ENCODE measurements around the gene ADAM12.

Gene ADAM12

GRCh38 chr10:126288547-126289493, 99.5 kb downstream of the ADAM12 start:
- Histone ChIP-seq H3K9me3 (ENCODE audit: control insufficient read depth, insufficient read depth, low read depth, low read length) (no peaks in the 10 kb centered on the region), H3K36me3 (ENCODE audit: control insufficient read depth in 2 of 2, insufficient read depth in 1 of 2, low read length in 2 of 2) (no peaks in the 10 kb centered on the region), H3K27ac (ENCODE audit: extremely low read depth, low read depth, low read length) (no peak overlapping the region), H3K4me3 (ENCODE audit: low read depth, low read length) (no peak overlapping the region), H3K4me1 (ENCODE audit: control insufficient read depth, insufficient read depth, low read length) (no peaks in the 10 kb centered on the region)
- ChIA-PET CTCF (no interaction called here), POLR2A (no interaction called here)
- no peak for TF ChIP-seq ZNF654 (tag by site-specific recombination; IDR thresholded peaks at IDR 0.05; ENCODE audit: low read depth)
- TF ChIP-seq ZNF2 (tag by site-specific recombination; IDR thresholded peaks at IDR 0.05) = no peak

GRCh38 chr10:126286256-126286780, 102.0 kb downstream of the ADAM12 start:
- POLR2A ChIA-PET = no interaction called here
- CTCF ChIA-PET = no interaction called here
- no peak for TF ChIP-seq MYNN (tag by site-specific recombination; IDR thresholded peaks at IDR 0.05; ENCODE audit: borderline replicate concordance)

GRCh38 chr10:126283307-126283706, 105.0 kb downstream of the ADAM12 start:
- ChIA-PET CTCF (no interaction called here), POLR2A (no interaction called here)
- no peak overlapping the region for H3K4me3 ChIP-seq (ENCODE audit: low read depth, low read length)
- no peak for TF ChIP-seq ZNF777 (tag by site-specific recombination; IDR thresholded peaks at IDR 0.05; ENCODE audit: borderline replicate concordance)
- no peak for TF ChIP-seq MZF1 (tag by site-specific recombination; IDR thresholded peaks at IDR 0.05; ENCODE audit: borderline replicate concordance)
- TF ChIP-seq ZNF473 (tag by site-specific recombination; IDR thresholded peaks at IDR 0.05) = no peak
- no peak for TF ChIP-seq GLIS2 (tag by site-specific recombination; IDR thresholded peaks at IDR 0.05)
- TF ChIP-seq ZBTB49 (tag by site-specific recombination; IDR thresholded peaks at IDR 0.05; ENCODE audit: low read depth) = no peak
- no peak for TF ChIP-seq ZNF404 (tag by site-specific recombination; IDR thresholded peaks at IDR 0.05)
- no peak for TF ChIP-seq OSR2 (tag by site-specific recombination; IDR thresholded peaks at IDR 0.05)
- TF ChIP-seq ZNF140 (tag by site-specific recombination; IDR thresholded peaks at IDR 0.05) = no peak
- no peak for TF ChIP-seq GFI1B (tag by site-specific recombination; IDR thresholded peaks at IDR 0.05)
- H3K9me3 ChIP-seq (ENCODE audit: control insufficient read depth, insufficient read depth, low read depth, low read length) = no peaks in the 10 kb centered on the region
- H3K36me3 ChIP-seq (ENCODE audit: control insufficient read depth in 2 of 2, insufficient read depth in 1 of 2, low read length in 2 of 2) = no peaks in the 10 kb centered on the region
- H3K4me1 ChIP-seq (ENCODE audit: control insufficient read depth, insufficient read depth, low read length) = peaks cover 3% of the 10 kb centered on the region; the same call in 1 of the 2 replicates
- H3K27ac ChIP-seq (ENCODE audit: extremely low read depth, low read depth, low read length) = no peak overlapping the region

More at GRCh38 chr10:126286256-126286780, 102.0 kb downstream of the ADAM12 start:
- no peak overlapping the region for H3K27ac ChIP-seq (ENCODE audit: extremely low read depth, low read depth, low read length)
- no peak overlapping the region for H3K4me3 ChIP-seq (ENCODE audit: low read depth, low read length)
- no peaks in the 10 kb centered on the region for H3K4me1 ChIP-seq (ENCODE audit: control insufficient read depth, insufficient read depth, low read length)
- no peaks in the 10 kb centered on the region for H3K36me3 ChIP-seq (ENCODE audit: control insufficient read depth in 2 of 2, insufficient read depth in 1 of 2, low read length in 2 of 2)
- H3K9me3 ChIP-seq (ENCODE audit: control insufficient read depth, insufficient read depth, low read depth, low read length) = no peaks in the 10 kb centered on the region

GRCh38 chr10:126278851-126279250, 109.4 kb downstream of the ADAM12 start:
- Histone ChIP-seq H3K4me1 (ENCODE audit: control insufficient read depth, insufficient read depth, low read length) (peaks cover 10% of the 10 kb centered on the region; the same call in 1 of the 2 replicates), H3K4me3 (ENCODE audit: low read depth, low read length) (no peak overlapping the region), H3K36me3 (ENCODE audit: control insufficient read depth in 2 of 2, insufficient read depth in 1 of 2, low read length in 2 of 2) (no peaks in the 10 kb centered on the region), H3K27ac (ENCODE audit: extremely low read depth, low read depth, low read length) (no peak overlapping the region), H3K9me3 (ENCODE audit: control insufficient read depth, insufficient read depth, low read depth, low read length) (no peaks in the 10 kb centered on the region)
- CTCF ChIA-PET = interaction anchor here (0.8 kb wide), 1 partner anchor 196 kb away, joined by 4 read pairs; no protein-coding TSS in a partner anchor
- POLR2A ChIA-PET = no interaction called here
- TF ChIP-seq ZNF148 (tag by site-specific recombination; IDR thresholded peaks at IDR 0.05; ENCODE audit: borderline replicate concordance) (no peak), ZNF239 (tag by site-specific recombination; IDR thresholded peaks at IDR 0.05) (no peak), YY2 (tag by site-specific recombination; IDR thresholded peaks at IDR 0.05) (no peak), KLF1 (tag by site-specific recombination; IDR thresholded peaks at IDR 0.05) (no peak), ZNF132 (tag by site-specific recombination; IDR thresholded peaks at IDR 0.05; ENCODE audit: borderline replicate concordance) (no peak), ZNF629 (tag by site-specific recombination; IDR thresholded peaks at IDR 0.05) (no peak), ZNF112 (tag by site-specific recombination; IDR thresholded peaks at IDR 0.05) (no peak), PRDM4 (tag by site-specific recombination; IDR thresholded peaks at IDR 0.05) (no peak)
